Upper lobe of left lung (tissue), 4 donors: ENCODE measurements around the gene C1orf159.

Source experiments
- CTCF ChIP-seq, 6 experiments: fragments of 450-650 bp in 4 of 6; fragments of 200-600 bp in 2 of 6; sonication (generic) in 2 of 6; IDR thresholded peaks; one replicate each; pipeline ENCODE4 v1.5.1; 2016 to 2019; ENCODE audit warnings: antibody characterized with exemption in 6 of 6
- EP300 ChIP-seq, 4 donors: sonication (generic); formaldehyde crosslinking; IDR thresholded peaks; one replicate each; pipeline ENCODE4 v1.5.1; 2017; ENCODE audit warnings: antibody characterized with exemption in 4 of 4, control low read depth in 2 of 4
- POLR2A ChIP-seq, 4 donors: fragments of 450-650 bp; IDR thresholded peaks; one replicate each; pipeline ENCODE4 v1.5.1; 2016 to 2017; ENCODE audit warnings: antibody characterized with exemption in 4 of 4, mild to moderate bottlenecking in 2 of 4
- POLR2AphosphoS5 ChIP-seq, 2 donors: sonication (generic); formaldehyde crosslinking; IDR thresholded peaks; one replicate each; pipeline ENCODE4 v1.5.1; 2017; ENCODE audit warnings: antibody characterized with exemption in 2 of 2

GRCh38 chr1:1109743-1110142 lies 6.1 kb downstream of the C1orf159 start:
- no peak for TF ChIP-seq CTCF (IDR thresholded peaks at IDR 0.05)
- no peak for TF ChIP-seq POLR2A (IDR thresholded peaks at IDR 0.05)
- no peak for TF ChIP-seq POLR2AphosphoS5 (IDR thresholded peaks at IDR 0.05)
- TF ChIP-seq EP300 (IDR thresholded peaks at IDR 0.05) = no peak
